Measurements from ENCODE around the gene C5orf47. TPM values are rescaled to one million over a fixed set of nuclear protein-coding genes. Genes with fewer than 3 reads are reported as not detected.

Gene C5orf47
- total and polyA plus RNA-seq, 2 of the 8 experiments (the other 6 are each of a cell fraction or from before 2014, with no cell fraction given) = 0.11 TPM; not detected in 1

DNA sequence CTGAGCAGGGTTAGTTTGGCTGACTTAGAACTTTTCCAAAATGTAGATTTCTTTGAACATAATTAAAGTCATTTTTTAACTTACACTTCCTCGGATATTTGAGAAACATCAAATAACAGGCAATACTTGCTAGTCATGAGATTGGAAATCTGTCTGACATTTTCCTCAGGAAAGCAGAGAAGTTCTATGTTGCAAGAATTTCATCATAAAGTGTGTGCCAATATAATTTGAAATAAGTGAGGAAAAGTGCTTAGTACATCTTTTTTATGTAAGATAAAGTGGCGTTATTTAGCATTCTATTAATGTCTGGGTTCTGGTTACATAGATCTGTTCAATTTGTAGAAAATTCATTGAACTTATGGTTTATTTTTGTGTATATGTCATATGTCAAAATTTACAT, 48.7 kb upstream of the C5orf47 start:
- Histone ChIP-seq H4K91ac (replicated peaks; ENCODE audit: insufficient read length, low read length) (no peak overlapping the region), H2AFZ (ENCODE audit: low read length) (no peak overlapping the region)
- TF ChIP-seq RAD21 (IDR thresholded peaks at IDR 0.05 in 1 of 2, conservative IDR thresholded peaks at IDR 0.05 in 1 of 2; ENCODE audit: low read depth in 2 of 2, low read length in 2 of 2) (no peak), BRCA1 (IDR thresholded peaks at IDR 0.05; ENCODE audit: low read depth, low read length) (no peak), TAF7 (optimal IDR thresholded peaks at IDR 0.05; ENCODE audit: borderline replicate concordance, low read depth, low read length) (no peak), SIRT6 (IDR thresholded peaks at IDR 0.05; ENCODE audit: low read length) (no peak), POLR2A (IDR thresholded peaks at IDR 0.05; ENCODE audit: control extremely low read depth in 1 of 2, low read depth in 2 of 2, low read length in 2 of 2) (no peak), HDAC6 (IDR thresholded peaks at IDR 0.05; ENCODE audit: low read depth, low read length) (no peak), GABPA (IDR thresholded peaks at IDR 0.05; ENCODE audit: borderline replicate concordance, insufficient read depth, low read length) (no peak), JUN (IDR thresholded peaks at IDR 0.05; ENCODE audit: low read depth, low read length) (no peak), CTBP2 (IDR thresholded peaks at IDR 0.05; ENCODE audit: borderline replicate concordance, insufficient read depth, insufficient read length, low read length) (no peak), CHD2 (IDR thresholded peaks at IDR 0.05; ENCODE audit: low read length) (no peak), KDM5A (IDR thresholded peaks at IDR 0.05; ENCODE audit: low read length) (no peak)
- TF ChIP-seq, protein P1, sequence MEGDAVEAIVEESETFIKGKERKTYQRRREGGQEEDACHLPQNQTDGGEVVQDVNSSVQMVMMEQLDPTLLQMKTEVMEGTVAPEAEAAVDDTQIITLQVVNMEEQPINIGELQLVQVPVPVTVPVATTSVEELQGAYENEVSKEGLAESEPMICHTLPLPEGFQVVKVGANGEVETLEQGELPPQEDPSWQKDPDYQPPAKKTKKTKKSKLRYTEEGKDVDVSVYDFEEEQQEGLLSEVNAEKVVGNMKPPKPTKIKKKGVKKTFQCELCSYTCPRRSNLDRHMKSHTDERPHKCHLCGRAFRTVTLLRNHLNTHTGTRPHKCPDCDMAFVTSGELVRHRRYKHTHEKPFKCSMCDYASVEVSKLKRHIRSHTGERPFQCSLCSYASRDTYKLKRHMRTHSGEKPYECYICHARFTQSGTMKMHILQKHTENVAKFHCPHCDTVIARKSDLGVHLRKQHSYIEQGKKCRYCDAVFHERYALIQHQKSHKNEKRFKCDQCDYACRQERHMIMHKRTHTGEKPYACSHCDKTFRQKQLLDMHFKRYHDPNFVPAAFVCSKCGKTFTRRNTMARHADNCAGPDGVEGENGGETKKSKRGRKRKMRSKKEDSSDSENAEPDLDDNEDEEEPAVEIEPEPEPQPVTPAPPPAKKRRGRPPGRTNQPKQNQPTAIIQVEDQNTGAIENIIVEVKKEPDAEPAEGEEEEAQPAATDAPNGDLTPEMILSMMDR (IDR thresholded peaks at IDR 0.05; ENCODE audit: control extremely low read depth in 1 of 3, insufficient read depth in 1 of 3, low read depth in 1 of 3, low read length in 3 of 3) = no peak

More for the DNA sequence above, 48.7 kb upstream of the C5orf47 start:
- Histone ChIP-seq H2AK5ac (ENCODE audit: low read depth, low read length) (no peak overlapping the region), H2BK5ac (ENCODE audit: low read depth, low read length) (no peak overlapping the region), H3K9me3 (ENCODE audit: insufficient read depth in 2 of 2, low read depth in 1 of 2, low read length in 1 of 2) (no peaks in the 10 kb centered on the region), H3K14ac (ENCODE audit: insufficient read length) (no peak overlapping the region), H4K20me1 (replicated peaks in 1 of 2; ENCODE audit: control insufficient read depth in 1 of 2, insufficient read depth in 2 of 2, low read length in 2 of 2) (no peaks in the 10 kb centered on the region), H3K4me2 (ENCODE audit: insufficient read depth in 1 of 2, low read depth in 2 of 2, low read length in 2 of 2) (no peak overlapping the region), H3K79me1 (ENCODE audit: low read depth, low read length) (no peaks in the 10 kb centered on the region), H2BK120ac (replicated peaks; ENCODE audit: low read depth, low read length) (no peak overlapping the region), H2BK15ac (ENCODE audit: low read length) (no peak overlapping the region), H4K5ac (ENCODE audit: insufficient read length, low read depth, low read length) (peak overlapping the region; percentile 78), H2BK20ac (ENCODE audit: low read length) (no peak overlapping the region), H3K27ac (ENCODE audit: low read depth, low read length) (no peak overlapping the region), H3K4me1 (replicated peaks in 1 of 4; ENCODE audit: control insufficient read depth in 3 of 4, insufficient read depth in 4 of 4, low read length in 3 of 4) (peaks cover 0 to 14% (median 7%) of the 10 kb centered on the region in 4 experiments; a peak in 4 of 7 replicates), H3K56ac (replicated peaks; ENCODE audit: insufficient read length, low read depth, low read length) (no peak overlapping the region), H3K36me3 (ENCODE audit: control insufficient read depth in 2 of 4, insufficient read depth in 4 of 4, low read length in 3 of 4) (no peaks in the 10 kb centered on the region), H3K4ac (replicated peaks; ENCODE audit: insufficient read length, low read depth, low read length) (no peak overlapping the region), H3K18ac (ENCODE audit: extremely low read depth, low read length) (no peak overlapping the region), H3K4me3 (ENCODE audit: extremely low read depth in 1 of 4, insufficient read depth in 2 of 4, low read depth in 3 of 4, low read length in 4 of 4) (no peak overlapping the region), H3K27me3 (replicated peaks in 1 of 4; ENCODE audit: control insufficient read depth in 3 of 4, extremely low read depth in 1 of 4, insufficient read depth in 3 of 4, low read length in 3 of 4) (no peaks in the 10 kb centered on the region), H3K79me2 (ENCODE audit: control insufficient read depth in 1 of 2, insufficient read depth in 2 of 2, low read length in 2 of 2) (no peaks in the 10 kb centered on the region), H4K8ac (ENCODE audit: extremely low read depth, insufficient read depth, low read length) (no peak overlapping the region), H3K23ac (ENCODE audit: insufficient read length) (no peak overlapping the region), H3K9ac (replicated peaks in 1 of 4; ENCODE audit: extremely low read depth in 1 of 4, low read depth in 3 of 4, low read length in 3 of 4) (no peak overlapping the region), H2BK12ac (ENCODE audit: low read depth, low read length) (no peak overlapping the region), H3K23me2 (ENCODE audit: low read depth, low read length) (no peaks in the 10 kb centered on the region; the same call in 1 of the 2 replicates)
- ChIA-PET CTCF (ENCODE audit: partially characterized antibody) (interaction anchor here (0.6 to 1.8 kb wide), 2 partner anchors 33 to 310 kb away, joined by 3 to 5 read pairs; no protein-coding TSS in a partner anchor), POLR2A (ENCODE audit: partially characterized antibody) (interaction anchor here (6.6 kb wide), 1 partner anchor 23 kb away, joined by 62 read pairs; no protein-coding TSS in a partner anchor)
- DNase-seq (ENCODE audit: low read depth in 1 of 2, low spot score in 2 of 2) (no peak), FAIRE-seq (no peak)
- WGBS, 2 experiments (ENCODE audit: extremely low coverage in 1 of 2, insufficient coverage in 1 of 2, insufficient read length in 1 of 2, insufficient replicate concordance in 2 of 2, low coverage in 1 of 2, low lambda C conversion rate in 2 of 2, missing lambda C conversion rate in 1 of 2) = 92% methylated on average over 2 of the region's 2 CpGs; no CpG with 5 or more reads in 1 of the 2 experiments

Data from H1 (cell line).